T47D (cell line): ENCODE measurements around the gene DCLRE1A.

ENCODE experiments used
- DNase-seq, 2 experiments: peaks; one replicate each; pipeline versions ENCODE4 v3.0.0 to v3.0.0-alpha.2; 2011 to 2012; ENCODE audit warnings: low read depth in 1 of 2, low spot score in 1 of 2
- JUND ChIP-seq: IDR thresholded peaks from 2 replicates; pipeline ENCODE4 v1.6.1; 2012; ENCODE audit warnings: low read depth
- in situ Hi-C: cut with HindIII; loops from 2 replicates; pipeline ENCODE4 v1.10.0; 2016; ENCODE audit warnings: low sequenced_read_pairs, low pct_unique_long_range_greater_than_20kb

The DCLRE1A gene

DNA sequence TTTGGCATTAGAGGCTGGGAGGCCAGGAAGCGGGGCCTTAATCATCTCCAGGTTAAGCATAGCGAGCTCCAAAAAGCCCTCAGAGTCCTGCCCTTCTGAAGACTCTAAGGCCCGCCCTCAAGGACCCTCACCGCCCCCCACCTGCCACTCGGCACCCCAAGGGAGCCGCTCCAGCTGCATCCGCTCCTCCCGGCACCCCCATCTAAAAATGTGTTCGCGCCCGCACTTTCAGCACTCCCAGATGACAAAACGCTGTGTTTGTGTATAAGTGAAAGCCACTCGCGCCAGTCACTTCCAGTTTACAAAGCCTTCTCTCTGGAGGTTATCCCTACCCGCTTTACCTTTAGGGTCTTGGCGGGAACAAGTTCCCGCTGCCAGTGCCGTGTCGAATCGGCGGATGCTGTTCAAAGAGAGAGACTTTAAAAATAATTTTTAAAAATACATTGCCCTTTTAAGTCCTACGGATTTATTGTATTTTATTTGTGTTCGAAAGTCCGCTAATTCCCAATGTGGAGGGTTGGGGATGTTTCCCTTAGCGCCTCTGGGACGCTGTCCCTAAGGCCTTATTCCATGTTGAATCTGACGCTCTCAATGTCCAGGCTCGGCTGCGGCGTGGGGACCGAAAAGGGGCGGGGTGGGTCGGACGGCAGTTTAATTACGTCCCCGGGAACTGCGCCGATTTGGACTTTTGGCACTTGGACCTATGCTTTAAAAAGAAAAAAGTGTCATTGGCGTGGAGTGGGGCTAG, at the start of gene DCLRE1A, which contains the start of gene NHLRC2:
Gene DCLRE1A, minus strand, starts transcription at position 70 of the 748 bp plus-strand sequence. CDS start 900 bp downstream, outside the sequence.
Gene NHLRC2, plus strand, starts transcription at position 649 of the 748 bp plus-strand sequence. CDS start 212 bp downstream, outside the sequence.
- in situ Hi-C loops: no loop called here
- peak; percentile 31 to 86 for DNase-seq
- no peak for TF ChIP-seq JUND

DNA sequence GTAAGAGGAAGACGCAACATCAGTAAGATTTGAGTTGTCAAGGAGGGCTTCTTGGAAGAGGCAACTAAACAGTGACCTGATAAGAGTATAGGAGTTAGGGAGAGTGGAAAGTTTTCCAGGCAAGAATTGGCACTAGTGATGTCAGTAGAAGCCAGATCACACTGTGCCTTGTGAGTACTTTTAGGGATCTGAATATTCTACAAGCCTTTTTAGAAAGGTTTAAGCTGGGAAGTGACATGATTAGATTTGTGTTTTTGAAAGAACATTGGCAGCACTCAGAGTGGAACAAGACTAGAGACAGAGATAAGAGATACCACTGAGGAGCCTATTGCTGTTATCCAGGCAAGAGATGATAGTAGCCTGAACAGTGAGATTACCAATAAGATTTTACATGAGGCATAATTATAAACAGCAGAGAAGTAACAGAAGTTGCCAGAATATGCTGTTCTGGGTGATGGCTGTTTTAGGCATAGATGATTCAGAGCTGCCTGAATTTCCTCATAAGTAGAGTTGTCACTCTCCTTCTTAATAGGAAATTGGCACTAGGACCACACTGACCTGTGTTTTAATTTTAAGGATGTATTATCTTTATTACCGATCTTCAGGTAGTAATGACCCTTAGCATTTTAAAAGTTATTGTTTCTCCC, 46.2 kb upstream of the DCLRE1A start:
- no peak for DNase-seq
- in situ Hi-C loops: no loop called here
- no peak for TF ChIP-seq JUND

DNA sequence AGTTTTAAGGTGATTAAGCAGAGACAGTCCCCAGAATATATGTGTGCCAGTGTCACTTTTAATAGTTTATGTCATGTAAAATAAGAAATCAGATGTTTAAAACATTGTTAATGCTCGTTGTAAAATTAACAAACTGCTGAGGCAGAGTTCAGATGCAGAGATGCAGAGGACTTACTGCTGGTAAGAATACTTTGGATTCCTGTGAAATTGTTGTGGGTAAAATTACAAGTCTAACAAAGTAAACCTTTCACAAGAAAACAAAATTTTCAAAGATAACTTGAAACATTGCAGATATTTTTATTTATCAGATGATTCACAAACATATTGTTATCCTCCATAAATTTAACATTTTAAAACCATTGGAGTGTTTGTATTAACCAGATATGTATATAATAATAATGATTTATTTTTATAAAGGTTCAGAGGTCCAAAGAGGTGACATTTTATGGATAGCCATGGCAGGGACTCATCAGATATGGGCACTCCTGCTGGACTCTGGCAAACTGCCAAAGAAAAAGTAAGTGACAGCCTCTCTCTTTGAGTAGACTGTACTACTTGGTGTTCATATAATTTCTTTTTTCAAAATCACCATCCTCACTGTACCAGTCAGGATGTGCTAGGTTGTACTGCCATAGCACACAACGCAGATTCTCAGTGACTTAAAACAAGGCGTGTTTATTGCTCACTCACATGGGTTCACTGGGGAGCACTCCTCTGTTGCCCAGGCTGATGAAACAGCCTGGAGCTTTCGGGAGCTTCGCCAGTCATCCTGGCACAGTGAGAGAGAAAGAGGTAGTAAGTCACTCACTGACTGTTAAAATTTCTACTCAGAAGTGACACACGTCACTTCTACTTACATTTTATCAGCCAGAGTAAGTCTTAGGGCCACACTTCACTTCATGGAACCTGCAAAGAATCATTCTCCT, 44.1 kb upstream of the DCLRE1A start:
- in situ Hi-C loops: no loop called here
- no peak for DNase-seq
- TF ChIP-seq JUND: no peak

DNA sequence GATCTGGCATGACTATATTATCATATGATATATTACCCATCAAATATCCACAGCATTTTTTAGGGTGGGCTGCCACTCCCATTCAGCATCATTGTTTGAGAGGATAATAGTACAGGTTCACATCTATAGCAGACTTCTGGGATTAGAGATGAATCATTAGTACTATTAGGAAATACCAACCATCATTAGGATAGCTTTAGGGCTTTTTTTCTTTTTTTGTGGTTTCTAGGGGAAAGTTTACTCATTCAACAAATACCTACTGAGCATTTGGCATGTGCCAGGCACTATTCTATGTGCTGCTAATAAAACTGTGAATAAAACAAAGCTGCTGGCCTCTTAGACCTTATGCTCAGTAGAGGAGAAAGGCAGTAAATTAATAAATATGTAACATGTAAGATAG, 41.1 kb upstream of the DCLRE1A start:
- in situ Hi-C loops: no loop called here
- DNase-seq: no peak
- TF ChIP-seq JUND: no peak

DNA sequence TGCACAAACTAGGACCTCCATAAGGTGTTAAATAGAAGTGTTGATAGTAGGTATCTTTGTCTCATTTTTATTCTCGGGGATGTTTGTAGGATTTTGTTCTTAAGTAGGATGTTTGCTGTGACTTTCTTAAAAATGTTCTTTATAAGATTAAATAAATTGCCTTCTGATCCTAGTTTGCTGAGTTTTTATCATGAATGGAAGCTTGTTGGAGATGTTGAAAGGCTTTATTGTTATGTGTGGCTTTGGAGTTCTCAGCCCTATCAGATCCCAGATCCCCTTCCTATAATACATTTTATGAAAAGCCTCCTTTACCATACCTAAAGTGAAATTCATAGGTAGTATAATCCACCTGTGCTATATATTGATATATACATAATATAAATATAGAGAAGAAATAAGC, 40.7 kb upstream of the DCLRE1A start:
- no peak for DNase-seq
- no peak for TF ChIP-seq JUND
- in situ Hi-C loops: no loop called here

DNA sequence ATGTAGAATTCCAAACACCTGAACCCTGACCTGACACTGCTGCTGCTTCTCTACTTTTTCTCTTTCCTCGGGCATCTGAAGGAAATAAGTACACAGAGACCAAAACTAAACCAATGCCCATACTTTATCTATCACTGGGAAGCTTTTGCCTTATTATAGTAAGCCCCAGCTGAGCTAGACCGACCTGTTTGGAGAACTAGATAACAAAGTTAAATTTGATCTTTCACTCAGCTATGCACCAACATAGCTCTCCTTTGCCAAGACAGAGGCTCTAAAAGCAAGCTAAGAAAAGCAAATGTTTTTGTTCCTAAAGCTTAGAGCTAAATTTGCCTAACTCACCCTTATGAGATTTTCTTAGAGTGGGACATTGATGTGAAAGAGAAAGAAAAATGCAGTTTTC, 39.7 kb upstream of the DCLRE1A start:
- in situ Hi-C loops: no loop called here
- no peak for TF ChIP-seq JUND
- no peak for DNase-seq

DNA sequence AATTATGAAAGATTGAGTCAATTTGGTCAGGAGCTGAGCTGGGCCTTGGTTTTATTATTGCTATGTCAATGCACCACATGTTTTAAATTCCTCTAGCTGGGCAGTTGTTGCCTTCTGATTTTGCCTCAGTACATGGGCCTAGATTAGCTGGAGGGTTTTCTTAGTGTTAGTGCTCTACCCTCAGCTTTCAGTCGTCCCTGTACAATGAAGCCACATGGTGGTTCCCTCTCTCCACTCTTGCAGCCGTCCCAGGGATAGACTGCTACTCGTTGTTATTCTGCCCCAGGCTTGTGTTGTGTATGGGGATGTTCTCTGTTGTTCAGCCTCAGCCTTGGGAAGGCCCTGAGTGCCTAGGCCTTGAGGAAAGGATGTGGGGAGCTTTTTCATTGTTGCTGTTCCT, 37.6 kb upstream of the DCLRE1A start:
- in situ Hi-C loops: no loop called here
- DNase-seq: no peak
- no peak for TF ChIP-seq JUND

DNA sequence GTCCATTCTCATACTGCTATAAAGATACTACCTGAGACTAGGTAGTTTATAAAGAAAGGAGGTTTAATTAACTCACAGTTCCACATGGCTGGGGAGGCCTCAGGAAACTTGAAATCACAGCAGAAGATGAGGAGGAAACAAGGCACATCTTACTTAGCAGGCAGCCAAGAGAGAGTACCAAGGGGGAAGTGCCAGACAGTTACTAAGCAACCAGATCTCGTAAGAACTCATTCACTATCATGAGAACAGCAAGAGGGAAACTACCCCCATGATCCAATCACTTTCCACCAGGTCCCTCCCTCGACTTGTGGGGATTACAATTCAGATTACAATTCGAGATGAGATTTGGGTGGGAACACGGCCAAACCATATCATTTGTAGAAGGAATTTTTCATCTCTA, 36.9 kb upstream of the DCLRE1A start:
- in situ Hi-C loops: no loop called here
- TF ChIP-seq JUND: no peak

DNA sequence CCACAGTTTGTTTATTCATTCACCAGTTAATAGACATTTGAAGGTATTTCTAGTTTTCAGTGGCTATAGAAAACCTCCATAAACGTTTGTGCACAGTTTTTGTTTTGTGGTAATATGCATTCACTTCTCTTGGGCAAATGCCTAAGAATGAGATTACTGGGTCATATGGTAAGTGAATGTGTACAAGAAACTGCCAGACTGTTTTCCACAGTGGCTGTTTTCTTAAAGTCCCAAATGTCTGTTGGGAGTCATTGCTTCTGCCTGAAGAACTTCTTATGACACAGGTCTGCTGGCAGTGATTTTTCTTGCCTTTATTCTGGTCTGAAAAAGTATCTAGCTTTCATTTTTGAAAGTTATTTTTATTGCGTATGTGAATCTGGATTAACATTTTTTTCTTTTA, 36.0 kb upstream of the DCLRE1A start:
- in situ Hi-C loops: no loop called here
- TF ChIP-seq JUND: no peak

More for the DNA sequence above, 36.9 kb upstream of the DCLRE1A start:
- DNase-seq: no peak

DNA sequence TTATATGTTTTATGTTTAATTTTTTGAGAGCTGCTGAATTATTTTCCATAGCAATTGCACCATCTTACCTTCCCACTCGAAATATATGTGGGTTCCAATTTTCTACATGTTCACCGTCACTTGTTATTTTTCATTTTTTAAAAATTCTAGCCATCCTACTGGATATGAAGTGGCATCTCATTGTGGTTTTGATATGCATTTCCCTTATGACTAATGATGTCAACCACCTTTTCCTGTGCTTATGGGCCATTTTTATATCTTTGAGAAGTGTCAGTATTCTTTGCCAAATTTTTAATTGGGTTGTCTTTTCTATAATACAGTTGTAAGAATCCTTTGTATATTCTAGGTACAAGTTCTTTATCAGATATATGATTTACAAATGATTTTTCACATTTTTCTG, 28.4 kb upstream of the DCLRE1A start:
- no peak for TF ChIP-seq JUND
- in situ Hi-C loops: no loop called here
- DNase-seq: no peak

More for the DNA sequence above, 36.0 kb upstream of the DCLRE1A start:
- DNase-seq: no peak

DNA sequence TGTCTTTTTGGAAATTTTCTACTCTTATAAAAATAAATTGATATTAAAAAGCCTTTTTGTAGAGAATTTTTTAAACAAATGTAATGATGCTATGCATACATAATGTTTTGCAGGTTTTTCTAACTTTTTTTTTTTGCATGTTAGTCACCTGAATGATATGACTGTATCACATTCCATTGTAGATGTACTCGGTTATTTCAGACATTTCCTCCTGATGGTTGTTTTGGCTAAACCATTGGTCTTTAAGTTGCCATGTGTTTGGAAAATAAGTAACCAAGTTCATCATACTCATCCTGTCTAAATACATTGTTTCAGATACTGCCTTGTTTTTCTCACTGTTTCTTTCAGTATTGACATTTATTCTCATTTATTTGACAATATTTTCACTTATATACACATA, 26.4 kb upstream of the DCLRE1A start:
- no peak for TF ChIP-seq JUND
- in situ Hi-C loops: no loop called here
- no peak for DNase-seq

DNA sequence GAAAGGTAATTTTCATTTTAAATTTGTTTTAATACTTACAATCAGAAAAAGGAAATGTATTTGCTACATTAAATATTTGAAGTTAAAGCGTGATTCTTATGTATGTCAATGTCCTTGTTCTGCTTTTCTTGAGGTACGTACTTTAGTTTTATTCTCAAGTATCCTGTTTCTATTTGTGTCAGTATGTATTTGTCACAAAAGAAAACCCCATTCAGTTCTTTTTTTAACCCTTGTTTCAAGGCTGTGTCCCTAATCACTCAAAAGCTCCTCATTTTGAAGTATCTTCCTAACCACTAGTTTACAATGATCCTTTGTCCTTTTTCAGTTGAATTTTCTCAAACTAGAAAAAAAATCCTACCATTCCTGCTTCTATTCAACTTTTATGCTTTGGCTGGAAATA, 25.8 kb upstream of the DCLRE1A start:
- no peak for DNase-seq
- TF ChIP-seq JUND: no peak
- in situ Hi-C loops: no loop called here
